ENCODE measurements around the gene HDLBP.
A peak's percentile ranks its signal among the peaks of the same experiment; 100 is the strongest.

HDLBP gene

DNA sequence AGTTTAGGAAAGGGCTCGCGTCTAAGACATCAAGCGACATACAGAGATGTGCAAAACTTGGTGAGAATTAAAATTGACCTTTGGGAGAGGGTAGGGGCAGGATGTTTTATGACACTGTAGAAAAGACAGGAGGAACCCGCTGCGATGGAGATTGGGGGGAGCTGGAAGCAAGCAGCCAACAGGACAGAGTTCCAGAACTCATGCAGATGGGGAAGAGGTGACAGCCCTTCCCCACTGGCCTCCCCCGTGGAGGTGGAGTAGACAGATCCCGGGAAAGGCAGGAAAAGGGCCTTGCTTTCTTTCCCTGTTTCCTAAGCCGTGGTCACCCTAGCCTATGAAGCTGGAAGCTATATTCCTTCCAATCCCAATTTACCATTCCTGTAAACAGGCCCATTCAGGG lies 87.9 kb downstream of the HDLBP start:
- no peak for DNase-seq

DNA sequence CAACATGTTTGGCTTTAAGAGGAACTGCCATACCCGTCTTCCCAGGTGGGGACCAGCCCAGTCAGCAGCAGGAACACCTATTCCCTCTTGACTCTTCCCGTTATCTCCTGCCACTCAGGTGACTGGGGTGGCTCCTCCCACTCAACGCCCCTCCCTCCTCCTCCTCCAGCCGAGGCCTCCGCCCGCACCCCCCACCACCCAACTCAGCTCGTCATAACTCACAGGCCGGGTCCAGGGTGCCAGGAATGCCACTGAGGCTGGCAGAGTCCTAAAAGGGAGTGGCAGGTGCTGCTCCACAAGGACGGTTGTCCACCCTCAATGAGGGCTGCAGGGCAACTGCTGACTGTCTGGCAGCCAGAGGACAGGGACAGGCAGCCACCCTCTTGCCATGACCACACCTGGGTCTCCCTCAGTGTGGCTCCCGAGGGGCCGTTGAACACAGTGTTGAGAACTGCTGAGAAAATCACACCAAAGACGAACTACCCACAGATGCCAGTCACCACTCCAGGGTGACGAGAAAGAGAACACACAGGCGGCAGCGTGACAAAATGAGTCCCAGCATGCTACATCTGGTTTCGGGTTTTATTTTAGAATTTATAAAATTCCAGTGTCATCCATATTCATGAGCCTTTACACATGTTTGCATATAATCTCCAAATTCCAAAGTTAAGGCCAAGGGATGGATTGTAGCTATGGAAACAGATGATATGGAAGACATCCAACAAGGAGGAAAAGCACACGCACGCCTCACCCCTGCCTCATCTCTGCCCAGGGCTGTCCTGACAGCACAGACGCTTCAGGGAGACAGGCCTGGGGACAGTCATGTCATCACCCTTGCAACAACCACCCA lies 88.5 kb downstream of the HDLBP start:
- no peak for DNase-seq

DNA sequence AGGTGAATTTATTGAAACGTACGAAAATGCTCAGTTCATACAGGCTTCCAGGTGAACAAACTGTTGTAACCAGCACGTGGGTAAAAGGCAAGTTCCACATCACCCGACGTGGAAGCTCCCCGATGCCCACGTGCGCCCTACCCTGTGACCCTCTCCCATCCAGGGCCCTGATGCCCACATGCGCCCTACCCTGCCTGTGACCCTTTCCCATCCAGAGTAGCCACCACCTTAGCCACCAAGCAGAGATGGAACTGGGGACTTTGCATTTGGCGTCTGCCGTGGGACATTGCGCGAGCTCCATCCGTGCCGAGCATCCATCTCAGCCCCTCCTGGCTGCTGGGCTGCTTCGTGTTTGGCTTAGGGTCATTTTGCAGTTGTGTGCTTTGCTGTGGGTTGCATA lies 89.5 kb downstream of the HDLBP start:
- DNase-seq: no peak

DNA sequence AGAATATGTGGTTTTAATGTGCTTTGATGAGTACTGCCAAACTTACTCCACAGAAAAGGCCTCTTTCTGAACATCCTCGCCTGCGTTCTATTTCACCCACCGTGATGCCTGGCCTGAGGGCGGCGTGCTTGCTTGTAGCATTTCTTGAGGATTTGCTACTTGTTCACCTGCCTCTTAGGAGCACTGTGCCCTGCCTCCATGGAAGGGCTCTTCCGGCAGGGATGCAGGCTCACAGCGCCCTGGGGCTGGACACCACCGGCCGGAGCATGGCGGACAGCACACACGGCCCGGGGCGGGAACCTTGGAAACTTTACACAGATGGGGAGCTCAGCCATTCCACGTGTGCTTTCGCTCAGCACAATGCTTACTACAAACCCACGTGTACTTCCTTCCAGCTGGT lies 89.9 kb downstream of the HDLBP start:
- no peak for DNase-seq

DNA sequence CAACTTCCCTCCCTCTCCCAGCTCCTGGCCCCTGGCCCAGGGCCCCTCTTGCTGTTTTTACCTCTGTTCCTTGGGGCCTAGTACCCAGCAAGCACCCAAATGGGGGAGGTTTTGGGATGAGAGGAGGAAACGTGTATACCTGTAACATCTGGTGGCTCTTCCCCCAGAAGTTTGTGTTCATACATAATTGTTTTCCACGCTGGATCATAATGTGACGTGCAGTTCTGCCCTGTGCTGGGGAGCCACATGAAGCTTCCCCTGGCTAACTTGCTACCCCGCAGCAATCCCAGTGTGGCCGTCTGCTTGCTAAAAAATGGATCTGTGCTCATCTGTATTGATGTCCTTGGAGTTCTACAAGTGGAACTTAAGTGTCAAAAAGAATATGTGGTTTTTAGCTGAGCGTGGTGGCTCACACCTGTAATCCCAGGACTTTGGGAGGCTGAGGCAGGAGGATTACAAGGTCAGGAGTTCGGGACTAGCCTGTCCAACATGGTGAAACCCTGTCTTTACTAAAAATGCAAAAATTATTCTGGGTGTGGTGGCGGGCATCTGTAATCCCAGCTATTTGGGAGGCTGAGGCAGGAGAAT lies 90.5 kb downstream of the HDLBP start:
- DNase-seq: no peak

DNA sequence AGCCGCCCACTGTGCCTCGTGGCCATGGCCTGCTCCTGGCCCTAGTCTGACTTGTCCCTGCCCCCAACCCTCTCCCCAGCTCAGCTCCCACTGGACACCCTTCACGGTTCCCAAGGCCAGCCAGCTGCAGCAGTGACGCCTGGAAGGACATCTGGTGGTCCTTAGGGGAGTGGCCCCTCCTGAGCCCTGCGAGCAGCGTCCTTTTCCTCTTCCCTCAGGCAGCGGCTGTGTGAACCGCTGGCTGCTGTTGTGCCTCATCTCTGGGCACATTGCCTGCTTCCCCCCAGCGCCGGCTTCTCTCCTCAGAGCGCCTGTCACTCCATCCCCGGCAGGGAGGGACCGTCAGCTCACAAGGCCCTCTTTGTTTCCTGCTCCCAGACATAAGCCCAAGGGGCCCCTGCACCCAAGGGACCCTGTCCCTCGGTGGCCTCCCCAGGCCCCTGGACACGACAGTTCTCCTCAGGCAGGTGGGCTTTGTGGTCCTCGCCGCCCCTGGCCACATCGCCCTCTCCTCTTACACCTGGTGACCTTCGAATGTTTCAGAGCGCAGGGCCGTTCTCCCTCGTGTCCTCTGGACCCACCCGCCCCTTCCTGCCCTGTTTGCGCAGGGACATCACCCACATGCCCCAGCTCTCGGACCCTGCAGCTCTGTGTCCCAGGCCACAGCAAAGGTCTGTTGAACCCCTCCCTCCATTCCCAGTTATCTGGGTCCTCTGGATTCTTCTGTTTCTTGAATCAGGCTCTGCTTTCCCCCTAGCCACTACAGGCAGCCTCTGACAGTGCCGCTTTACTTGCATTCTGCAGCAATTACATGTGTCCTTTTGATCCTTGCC lies 91.2 kb downstream of the HDLBP start:
- DNase-seq: no peak

DNA sequence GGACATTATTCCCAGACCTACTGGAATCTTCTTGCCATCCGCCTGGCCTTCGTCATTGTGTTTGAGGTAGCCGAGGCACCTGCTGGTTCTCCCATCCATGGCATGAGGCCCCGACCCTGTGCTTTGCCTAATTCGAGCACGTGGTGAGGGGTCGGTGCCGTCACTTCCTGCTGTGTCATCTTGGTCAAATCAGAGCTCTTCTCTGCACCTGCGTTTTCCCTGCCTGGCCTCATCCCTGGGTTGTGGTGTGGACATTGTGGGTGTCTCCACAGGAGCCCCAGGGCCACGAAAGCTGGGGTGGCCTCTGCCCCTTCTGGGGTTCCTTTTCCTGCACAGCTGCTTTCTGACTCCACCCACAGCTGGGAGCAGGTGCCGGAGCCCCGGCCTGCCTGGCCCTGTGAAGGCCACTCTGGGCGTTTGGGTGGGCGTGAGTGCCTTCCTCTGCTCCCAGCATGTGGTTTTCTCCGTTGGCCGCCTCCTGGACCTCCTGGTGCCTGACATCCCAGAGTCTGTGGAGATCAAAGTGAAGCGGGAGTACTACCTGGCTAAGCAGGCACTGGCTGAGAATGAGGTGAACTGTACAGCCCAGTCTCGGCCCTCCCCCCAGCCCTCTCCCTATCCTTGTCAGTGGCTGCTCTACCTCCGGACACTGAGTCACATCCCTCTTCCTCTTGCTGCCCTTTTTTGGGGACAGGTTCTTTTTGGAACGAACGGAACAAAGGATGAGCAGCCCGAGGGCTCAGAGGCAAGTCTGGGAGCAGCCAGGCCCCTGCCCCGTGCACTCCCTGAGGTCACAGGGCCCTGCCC lies 92.1 kb downstream of the HDLBP start:
- no peak for DNase-seq

DNA sequence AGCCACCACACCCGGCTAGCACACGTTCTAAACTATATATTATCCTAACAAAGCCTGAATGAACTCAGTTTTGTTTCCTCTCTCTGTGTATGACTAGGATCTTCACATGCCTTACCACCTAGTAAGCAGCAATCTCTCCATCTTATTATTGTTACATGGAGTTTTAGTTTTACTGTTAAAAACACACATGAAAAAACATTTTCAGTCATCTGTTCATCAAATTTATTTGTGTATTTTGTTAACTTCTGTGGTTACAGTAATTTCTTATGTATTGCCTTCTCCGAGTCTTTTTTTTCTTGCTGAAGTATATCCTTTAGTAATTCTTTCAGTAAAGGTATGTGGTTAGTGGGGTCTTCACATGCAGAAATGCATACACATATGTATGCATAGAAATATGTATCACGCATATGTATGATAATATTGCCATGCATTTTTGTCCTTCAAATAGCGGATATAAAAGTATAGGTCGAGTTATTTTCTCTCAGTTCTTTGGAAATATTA lies 95.6 kb downstream of the HDLBP start:
- DNase-seq: no peak

DNA sequence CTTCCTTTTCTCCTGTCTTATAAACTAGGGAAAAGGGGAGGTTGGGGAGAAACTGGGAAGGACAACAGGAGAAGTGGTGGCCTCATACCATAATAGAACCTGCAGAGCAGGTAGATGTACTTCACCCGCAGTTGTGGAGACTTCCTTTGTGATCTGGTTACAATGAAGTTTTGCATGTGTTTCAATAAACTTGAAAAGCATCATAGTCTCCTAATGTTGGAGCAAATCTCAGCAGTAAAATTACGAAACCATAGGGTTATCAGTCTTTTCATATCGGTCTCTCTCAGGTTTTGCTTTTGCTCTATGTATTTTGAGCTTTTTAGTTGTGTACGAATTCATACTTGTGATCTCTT lies 96.5 kb downstream of the HDLBP start:
- DNase-seq: no peak

DNA sequence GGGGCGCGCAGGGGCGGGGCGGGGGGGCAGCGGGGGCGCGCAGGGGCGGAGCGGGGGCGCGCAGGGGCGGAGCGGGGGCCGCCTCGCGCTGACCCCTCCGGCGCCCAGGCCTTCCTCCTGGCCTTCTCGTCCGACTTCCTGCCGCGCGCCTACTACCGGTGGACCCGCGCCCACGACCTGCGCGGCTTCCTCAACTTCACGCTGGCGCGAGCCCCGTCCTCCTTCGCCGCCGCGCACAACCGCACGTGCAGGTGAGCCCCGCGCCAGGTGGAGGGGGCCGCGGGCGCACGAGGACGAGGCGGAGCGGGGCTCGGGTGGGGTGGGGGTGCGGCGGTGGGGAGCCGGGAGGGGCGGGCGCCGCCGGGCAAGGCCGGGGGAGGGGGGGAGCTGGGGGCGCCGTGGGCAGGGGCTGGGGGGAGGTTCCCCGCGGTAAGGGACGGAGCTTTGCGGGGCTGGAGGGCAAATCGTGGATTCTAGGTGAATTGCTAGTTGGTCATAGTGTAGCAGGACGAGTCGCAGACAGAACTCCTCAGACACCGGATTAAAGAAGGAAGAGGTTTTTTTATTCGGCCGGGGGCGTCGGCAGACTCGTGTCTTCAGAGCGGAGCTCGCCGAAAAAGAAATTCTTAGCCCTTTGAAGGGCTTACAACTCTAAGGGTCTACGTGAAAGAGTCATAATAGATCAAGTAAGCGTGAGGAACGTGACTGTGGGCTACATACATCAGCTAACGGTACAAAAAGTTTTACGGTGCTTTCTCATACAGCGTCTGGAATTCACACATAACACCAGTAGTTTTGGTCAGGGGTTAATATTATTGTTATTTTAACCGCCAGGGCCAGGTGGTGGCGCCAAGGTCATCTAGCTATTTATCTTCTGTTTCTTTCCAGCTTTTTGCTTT lies 97.1 kb downstream of the HDLBP start:
- no peak for DNase-seq

DNA sequence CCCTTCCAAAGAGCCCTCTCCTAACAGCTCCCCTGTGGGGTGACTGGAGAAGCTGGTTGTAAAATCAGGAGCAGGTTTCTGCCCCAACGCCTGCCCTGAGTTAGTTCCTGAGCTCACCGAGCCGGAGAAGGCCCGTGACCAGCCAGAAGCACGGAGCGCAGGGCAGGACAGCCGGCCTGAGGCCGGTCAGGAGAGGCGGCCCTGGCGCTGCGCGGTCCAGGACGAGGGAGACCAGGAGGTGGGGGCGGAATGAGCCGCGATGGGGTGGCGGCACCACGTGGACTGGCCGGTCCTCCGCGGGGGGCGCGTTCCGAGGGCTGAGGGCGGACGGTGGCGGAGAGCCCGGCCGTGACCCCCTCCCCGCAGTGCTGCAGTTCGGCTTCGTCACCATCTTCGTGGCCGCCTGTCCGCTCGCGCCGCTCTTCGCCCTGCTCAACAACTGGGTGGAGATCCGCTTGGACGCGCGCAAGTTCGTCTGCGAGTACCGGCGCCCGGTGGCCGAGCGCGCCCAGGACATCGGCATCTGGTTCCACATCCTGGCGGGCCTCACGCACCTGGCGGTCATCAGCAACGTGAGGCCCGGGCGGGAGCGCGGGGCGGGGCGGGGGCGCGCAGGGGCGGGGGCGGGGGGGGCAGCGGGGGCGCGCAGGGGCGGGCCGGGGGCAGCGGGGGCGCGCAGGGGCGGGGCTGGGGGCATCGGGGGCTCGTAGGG lies 98.0 kb downstream of the HDLBP start:
- DNase-seq: peak; percentile 40

DNA sequence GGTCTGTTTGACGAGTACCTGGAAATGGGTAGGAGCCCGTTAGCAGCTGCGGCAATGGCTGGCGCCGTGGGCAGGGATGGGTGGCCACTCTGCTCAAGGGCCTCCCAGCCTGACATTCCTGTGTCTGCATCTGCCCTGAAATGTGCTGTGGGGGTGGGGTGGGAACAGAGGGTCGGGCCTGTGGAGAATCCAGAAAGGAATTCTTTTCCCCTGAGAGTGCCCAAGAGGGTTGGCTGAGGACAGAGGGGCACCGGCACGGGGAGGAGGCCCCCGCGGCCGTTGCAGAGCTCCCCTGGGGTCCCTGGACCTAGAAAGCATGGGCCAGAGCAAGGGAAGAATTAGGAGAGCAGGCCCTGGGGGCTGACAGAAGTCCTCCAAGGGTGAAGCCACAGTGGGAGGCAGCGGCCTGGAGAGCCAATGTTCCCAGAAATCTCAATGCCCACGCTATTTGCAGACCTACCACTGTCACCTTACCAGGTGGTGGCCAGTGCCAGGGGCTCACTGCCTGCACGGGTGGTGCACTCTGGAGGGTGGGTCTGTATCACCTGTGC lies 99.2 kb downstream of the HDLBP start:
- no peak for DNase-seq

DNA sequence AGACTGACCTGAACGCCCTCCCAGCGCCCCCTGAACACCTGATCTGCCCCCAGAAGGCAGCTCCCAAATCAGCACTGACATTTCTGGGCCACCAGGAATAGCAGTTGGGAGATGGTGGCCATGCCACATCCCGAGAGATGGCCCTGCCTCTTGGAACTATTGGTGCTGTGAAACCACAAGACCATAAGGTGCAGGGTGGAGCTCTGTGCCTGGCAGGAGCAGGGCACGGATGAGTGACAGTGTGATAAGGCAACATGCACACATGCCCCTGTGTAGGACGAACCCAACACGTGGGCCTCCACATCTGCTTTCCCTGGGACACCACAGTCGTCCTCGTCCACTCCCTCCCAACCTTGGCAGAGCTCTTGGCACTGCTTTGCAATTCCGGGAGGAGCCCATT lies 100.1 kb downstream of the HDLBP start:
- DNase-seq: no peak

DNA sequence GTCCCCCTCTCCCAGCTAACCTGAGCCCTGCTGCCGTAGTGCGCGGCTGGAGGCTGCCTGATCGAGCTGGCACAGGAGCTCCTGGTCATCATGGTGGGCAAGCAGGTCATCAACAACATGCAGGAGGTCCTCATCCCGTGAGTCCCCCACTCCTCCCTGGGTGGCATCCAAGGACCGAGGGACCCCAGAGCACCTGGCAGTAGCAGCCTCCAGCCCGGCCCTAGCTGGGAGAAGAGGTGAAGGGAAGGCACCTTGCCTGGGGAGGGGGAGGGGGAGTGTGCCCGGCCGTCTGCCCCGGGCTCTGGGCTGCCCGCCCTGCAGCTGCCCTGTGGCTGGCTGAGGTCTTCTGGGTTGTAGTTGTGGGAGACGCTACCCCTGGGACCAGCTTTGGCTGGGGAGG lies 100.7 kb downstream of the HDLBP start:
- no peak for DNase-seq

DNA sequence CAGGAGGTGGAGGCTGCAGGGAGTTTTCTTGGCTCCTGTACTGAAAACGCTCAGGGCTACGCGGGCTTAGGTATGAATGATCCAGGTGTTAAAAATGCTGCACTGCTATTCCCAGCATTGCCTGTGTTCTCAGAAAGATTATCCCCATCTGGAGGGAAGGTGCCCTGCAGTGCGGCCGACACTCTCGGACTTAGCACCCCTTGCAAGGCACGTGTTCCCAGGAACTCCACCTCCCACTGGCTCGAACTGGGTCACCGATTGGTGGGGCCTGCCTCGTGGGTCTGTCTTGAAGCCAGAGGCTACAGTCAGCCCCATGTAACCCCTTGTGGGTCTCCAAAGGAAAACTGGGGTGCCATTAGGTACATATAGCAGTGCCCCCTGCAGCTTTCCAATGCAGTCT lies 101.3 kb downstream of the HDLBP start:
- DNase-seq: no peak

DNA sequence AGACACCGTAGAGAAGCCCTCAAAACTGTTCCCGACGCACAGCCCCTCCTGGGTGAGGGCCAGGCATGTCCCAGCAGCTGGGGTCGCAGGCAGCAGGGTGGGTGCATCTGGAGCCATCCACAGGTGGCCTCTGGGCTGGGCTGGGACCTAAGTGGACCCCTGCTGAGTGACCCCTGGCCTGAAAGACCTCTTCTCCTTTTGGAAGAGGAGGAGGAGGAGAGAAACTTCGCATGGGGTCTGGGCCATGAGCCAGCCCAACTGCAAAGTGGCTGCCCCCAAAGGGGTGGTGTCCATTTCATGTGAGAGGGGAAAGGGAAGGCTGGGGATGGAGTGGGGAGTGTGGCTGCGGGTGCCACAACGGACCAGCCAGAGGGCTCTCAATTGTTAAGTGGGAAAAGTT lies 101.9 kb downstream of the HDLBP start:
- DNase-seq: no peak

DNA sequence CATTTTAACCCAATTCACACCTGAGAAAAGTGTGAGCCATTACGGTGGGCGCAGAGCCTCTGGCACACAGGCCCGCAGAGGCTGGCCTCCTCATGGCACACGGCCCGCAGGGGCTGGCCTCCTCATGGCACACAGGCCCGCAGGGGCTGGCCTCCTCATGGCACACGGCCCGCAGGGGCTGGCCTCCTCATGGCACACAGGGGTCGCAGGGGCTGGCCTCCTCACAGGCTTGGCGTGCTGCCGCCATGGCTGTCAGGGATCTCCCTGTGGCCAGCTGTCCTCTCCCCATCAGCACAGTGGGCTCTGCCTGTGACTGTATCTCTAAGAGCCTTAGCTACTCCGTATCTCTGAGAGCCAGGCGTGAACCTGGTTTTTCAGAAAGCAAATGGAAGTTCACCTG lies 102.4 kb downstream of the HDLBP start:
- no peak for DNase-seq

DNA sequence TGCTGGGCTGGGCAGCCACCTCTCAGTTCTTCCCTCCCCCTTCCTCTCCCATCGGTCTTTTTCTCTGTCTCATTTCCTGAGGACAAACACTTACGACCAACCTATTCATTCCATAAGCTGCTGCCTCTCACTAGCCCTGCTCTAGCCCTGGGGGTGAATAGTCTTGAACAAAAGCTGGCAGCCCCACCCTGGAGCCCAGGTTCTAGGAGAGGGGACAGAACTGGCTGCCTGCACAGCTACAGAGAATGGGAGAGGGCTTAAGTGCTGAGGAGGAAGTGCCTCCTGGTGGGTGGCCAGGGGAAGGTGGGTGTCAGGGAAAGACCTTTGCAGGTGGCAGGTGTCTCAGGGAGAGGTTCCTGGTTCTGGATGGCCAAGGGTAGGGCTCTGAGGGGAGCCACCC lies 104.2 kb downstream of the HDLBP start:
- no peak for DNase-seq

DNA sequence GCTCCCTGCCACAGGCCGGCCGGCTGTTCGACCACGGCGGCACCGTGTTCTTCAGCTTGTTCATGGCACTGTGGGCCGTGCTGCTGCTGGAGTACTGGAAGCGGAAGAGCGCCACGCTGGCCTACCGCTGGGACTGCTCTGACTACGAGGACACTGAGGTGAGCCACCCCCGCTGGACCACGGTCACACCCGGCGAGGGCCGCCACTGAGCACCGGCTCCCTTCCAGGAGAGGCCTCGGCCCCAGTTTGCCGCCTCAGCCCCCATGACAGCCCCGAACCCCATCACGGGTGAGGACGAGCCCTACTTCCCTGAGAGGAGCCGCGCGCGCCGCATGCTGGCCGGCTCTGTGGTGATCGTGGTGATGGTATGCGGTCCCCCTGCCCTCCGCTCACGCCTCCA lies 106.2 kb downstream of the HDLBP start:
- no peak for DNase-seq

DNA sequence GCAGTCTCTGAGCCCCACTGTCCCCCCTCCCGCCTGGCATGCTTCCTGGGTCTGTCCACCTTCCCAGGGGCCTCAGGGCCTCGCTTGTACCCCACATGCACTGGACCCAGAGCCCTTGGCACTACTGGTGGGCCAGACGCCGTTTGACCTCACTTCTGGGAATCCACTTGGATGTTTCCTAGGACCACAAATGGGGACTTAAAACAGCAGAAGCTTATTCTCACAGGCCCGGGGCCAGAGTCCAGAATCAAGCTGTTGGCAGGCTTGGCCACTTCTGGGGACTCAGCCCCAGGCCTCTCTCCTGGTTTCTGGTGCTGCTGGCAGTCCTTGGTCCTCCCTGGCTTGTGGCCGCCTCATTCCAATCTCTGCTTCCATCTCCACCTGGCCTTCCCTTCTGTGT lies 107.4 kb downstream of the HDLBP start:
- no peak for DNase-seq

DNA sequence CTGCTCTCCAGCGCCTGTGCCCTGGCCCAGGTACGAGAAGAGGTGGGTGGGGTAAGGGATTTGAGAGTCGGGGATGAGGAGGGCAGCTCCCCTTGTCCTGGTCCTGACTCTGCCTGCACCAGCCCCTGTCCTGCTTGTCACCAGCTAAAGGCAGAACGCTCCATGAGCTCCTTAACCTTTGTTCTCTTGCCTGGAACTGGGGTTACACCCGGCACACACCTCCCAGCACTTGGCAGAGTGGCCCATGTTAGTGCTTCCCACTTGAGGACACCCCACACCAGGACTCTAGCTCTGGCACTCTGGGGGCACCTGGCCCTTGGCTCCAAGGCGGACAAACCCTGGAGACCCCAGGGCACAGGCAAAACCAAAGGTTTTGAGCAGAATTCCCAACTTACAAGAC lies 107.8 kb downstream of the HDLBP start:
- DNase-seq: no peak
